GM21786 (cell line): ENCODE data around the gene GPC6.

Experiments
- ATAC-seq: cut with Tn5 transposase; IDR thresholded peaks from one replicate; pipeline ENCODE4 v1.9.1; 2021; ENCODE audit not compliant: unreplicated experiment

GPC6 gene

DNA sequence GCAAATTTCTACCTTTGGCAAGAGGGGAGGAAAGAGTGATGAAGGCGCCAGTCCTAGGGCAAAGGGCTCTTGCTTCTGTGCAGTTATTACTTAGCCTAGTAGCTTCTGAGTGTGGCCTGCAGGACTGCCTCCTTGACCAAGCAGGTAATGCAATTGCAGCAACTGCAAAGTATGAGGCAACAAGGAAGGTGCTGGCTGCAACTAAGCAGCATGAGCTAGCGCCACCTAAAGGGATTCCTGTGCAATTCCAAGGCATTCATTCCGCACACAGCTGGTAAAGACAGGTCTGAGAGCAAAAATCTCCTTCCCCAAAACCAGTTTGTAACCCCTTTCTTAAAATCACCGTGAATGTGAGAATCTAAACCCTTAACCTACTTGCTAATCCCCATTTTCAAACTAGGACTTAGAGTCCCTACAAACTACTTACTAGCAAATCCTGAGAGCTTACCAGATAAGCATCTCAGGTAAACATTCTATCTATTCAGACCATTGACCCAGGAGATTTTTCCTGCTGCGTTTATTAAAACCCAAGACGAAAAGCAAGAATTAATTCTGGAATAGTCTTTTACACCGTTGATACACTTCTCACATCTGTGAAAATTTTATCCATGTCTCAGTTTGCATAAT lies 1190.0 kb downstream of the GPC6 start:
- no peak for ATAC-seq

DNA sequence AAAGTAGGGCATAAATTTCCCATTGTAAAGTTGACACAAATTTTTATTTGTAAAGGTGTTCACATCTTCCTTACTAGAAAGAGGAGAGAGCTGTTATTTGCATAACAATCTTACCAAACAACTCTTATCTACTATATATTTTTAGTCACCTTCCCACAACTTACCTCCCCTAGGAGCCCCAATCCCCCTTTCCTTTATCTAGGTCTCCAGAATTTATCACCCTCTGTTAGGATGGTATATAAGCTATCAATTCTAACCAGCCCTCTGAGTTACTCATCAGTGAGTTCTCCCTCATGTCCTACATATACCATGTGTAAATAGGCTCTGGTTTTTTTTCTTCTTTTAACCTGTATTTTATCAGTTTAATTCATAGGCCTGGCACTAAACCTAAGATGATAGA lies 1190.7 kb downstream of the GPC6 start:
- ATAC-seq, result no peak

DNA sequence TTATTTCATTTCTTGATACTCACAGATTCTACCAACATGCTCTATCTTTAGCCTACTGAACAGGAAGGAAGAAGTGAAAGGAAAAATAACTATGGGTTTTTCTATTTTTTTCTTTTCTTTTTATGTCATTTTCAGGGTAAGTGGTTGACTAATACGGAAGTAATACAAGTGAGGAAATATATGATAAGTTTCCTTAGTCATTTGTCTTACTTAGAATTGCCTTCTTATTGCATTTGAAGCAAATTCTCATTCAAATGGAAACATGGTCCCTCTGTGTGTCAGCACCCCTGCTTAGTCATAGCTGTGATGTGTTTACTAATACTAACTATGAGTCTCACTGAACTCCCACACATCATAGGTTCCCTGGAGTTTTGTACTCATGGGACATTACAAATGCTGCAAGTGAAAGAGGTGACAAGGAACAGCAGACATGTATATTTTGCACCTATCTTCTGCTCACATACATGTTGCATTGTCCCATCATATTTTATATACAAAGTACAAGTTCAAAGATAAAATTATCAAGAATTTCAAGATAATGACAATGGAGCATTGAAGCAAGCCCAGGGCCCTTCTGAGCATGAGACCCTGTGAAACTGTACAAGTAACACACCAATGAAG lies 1192.8 kb downstream of the GPC6 start:
- peak; percentile 54 for ATAC-seq

DNA sequence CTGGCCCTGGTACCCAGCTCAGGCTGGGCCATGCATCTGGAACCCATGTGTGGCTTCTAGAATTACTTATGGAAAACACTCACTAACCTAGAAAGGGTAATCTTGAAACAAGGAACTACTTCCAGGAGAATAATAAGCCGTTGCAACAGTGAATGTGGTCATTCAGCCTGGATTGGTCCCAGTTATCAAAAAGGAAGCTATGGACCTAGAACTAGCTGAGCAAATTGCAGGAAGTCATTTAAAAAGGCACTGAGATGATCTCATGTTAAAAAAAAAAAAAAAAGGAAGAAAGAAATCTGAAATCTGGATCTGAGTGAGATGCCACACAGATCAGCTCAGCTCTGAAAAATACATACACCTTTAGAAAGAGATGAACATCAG lies 1193.3 kb downstream of the GPC6 start:
- no peak for ATAC-seq

DNA sequence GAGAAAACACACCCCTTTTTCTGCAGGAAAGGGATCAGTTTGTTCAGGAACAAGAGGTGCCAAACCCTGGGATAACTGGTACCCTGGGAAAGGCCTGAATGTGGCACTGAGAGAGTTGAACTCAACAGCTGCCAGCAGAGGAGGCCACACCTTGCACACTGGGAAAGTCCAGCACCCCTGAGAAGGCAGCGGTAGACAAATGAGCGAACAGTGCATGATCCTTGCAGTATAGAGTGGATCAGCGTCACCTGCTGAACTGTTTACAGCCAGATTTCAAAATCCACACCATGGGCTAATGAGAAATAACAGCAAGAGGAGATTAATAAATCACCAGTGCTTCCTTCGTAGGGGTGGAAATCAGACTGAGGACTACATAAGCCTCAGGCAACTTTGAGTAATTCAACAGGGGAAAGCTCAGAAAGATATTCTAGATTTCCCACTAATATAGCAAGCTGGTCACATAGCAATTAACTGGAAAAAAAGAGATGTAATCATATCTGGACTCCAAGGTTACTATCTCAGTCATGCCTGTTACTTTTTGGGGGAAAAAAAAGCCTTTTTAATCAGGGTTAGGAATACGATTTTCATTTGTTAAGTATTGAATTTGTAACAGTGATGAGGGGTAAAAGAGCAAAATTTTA lies 1200.8 kb downstream of the GPC6 start:
- ATAC-seq, result no peak

DNA sequence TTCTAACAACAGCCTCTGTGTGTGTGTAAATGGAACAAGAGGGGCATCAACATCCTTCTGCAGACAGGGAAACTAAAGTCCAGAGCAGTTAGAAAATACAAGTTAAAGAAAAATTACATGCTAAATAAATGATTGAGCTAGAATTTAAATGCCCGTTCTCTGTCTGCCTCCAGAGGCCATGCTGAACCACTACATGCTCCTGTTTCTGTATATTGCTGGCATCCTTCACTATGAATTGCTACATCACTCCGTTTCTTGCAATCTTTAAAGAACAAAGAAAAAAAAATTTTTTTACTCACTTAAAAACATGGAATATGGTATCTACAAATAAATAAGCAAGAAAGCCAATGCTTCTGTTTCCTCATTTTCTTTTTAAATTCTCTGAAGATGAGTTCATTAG lies 1205.0 kb downstream of the GPC6 start:
- no peak for ATAC-seq

DNA sequence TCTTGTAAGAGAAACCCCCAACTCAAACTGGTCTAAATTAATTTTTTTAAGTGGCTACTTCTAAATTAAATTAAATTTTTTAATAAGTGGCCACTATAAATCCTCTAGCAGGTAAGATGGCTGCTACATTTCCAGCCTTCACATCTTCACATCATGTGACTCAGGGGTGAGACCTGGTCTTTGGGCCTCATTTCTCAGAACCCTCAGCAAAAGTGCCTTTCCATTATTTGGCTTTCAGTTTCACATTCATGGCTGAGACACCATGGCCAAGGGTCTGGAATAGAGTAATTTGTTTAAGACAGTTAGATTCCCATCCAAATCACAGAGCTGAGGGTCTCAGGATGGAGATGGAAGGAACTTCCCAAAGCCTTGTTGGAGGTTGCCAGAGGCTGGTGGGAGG lies 1205.4 kb downstream of the GPC6 start:
- ATAC-seq, result no peak

DNA sequence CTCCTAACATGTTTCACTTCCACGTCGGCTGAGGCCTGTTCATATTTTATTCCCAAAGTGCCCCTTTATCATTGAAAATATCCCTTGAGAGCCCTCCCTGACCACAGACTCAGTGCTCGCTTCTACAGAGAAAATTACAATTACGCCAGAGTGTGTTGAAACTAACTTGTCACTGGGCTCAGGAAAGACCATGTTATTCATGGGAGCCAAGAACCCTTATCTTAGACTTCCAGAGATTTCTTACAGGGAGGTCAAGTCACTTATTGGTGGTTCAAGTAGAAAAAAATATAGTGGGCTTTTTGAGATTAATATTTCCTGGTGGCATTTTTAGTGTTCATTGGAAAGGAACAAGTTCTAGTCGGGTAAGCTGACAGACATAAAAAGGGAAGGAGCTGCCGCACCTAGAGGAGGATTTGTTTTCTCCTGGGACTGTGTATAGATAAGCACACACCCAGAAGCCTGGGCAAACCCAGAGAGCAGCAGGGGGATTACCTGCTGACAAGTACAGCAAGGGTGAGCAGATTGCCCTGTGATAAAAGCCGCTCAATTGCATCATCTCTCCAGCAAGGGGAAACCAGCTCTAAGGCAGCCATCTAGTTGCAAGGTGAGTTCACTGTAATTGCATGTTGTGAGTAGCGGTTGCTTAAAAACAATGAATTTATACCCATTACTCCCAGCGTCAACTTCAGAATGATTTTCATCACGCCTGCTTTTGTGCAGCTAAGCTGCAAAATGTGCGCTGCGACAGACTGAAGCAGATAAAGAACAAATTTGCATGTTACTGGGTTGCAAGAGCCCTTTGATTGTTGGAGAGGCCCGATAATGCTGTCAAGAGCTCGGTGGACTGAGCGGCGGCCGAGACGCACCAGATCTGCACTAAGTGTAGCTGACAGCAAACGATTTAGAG lies 1206.7 kb downstream of the GPC6 start:
- ATAC-seq, result peak; percentile 85

DNA sequence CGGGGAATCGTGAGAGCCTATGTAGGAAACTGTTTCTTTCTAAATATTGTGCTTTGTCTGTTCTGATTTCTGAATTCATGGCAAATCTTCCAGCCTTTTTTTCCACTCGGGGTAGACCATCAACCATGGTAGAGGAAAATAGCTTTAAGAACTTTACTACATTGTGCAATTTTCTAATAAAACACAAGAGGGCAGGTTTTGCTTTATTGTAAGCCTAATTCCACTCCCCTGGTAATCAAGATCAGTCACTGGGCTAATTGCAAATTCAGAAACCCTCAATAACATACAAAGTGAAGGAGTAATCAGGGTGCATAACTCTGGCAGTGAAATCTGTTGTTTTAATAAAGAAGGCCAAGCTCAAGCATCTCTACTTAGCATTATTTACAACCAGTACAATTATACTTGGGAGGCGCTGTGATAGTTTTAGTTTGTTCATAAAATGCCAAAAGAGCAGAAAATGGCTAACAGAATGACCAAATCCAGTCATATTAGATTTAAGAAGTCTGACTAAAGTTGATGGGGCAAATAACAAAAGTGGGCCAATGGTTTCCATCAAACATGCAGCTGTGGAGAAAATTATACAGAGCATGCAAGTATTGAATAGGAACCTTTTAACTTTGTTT lies 1209.1 kb downstream of the GPC6 start:
- ATAC-seq, result peak; percentile 50

DNA sequence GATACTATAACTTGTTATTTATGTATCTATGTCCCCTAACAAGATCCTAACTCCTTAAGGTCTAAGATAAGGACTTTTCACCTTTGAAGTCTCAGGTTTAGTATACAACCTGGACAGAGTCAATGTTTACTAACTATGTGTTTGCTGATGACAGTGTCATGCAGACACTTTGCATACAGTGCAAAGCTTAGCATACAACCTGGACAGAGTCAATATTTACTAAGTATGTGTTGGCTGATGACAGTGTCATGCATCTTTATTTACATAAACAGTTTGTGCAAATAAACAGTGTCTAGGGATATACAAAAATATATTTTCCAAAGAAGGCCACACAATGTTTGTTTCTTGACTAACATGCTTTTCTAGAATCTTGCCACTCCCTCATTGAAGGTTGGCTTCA lies 1218.2 kb downstream of the GPC6 start:
- ATAC-seq, result no peak

DNA sequence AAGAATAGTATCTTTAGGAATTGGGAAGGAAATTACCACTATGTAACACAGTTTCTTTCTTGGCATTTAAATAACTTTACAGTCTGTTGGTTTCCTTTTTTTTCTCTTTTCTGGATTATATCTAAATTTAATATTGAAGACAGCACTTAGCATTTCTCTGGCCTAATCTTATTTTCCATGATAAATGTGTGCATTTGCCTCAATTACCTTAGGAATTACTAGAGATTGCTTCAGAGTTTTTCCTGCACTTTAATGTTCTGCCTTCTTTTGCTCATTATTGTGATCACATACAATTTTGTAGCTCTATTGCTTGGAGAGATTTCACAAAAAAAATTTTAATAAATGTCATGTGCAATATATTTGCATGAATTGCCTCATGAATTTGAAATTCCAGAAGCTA lies 1227.7 kb downstream of the GPC6 start:
- no peak for ATAC-seq

DNA sequence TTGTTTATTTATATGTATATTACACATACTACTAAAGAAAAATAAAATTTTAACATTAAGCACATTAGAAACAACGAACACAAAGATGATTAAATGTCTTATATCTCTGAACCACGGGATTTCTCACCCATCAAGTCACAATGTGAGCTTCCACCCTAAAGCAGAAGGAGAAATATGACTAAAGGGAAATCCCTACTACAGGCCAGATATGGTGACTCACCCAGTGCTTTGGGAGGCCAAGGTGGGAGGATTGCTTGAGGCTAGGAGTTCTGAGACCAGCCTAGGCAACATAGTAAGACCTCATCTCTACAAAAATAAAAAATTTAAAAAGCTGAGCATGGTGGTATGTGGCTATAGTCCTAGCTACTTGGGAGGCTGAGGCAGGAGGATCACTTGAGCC lies 1228.3 kb downstream of the GPC6 start:
- ATAC-seq, result no peak

DNA sequence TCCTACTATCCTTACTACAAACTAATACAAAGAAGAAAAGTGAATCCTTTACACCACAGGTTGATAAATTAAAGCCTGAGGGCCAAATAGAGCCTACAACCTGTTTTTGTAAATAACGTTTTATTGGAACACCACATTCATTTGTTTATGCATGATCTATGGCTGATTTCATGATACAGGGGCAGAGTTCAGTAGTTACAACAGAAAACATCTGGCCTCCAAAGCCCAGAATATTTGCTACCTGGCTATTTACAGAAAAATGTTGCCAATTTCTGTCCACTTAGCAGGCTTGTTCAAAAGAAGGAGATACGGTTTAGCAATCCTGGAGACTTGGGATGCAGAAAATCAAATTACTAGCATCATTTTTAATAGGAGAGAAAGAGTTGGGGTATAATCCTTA lies 1228.8 kb downstream of the GPC6 start:
- ATAC-seq, result no peak
